HEK293 (cell line): Measurements from ENCODE around the gene CFAP57.

Experiments
- CTCF ChIA-PET: fragments of 350-600 bp; formaldehyde crosslinking; extraction: SDS; loops from one replicate; lab custom pipeline; 2021; ENCODE audit warnings: antibody characterized with exemption; lab: Yijun Ruan, JAX
- POLR2A ChIA-PET: fragments of 300-600 bp; formaldehyde crosslinking; extraction: SDS; loops from one replicate; lab custom pipeline; 2020; ENCODE audit warnings: antibody characterized with exemption, inconsistent platforms; lab: Yijun Ruan, JAX
- H3K27ac ChIP-seq: fragments of 200-500 bp; sonication (Bioruptor generic); 2 replicates; pipeline ENCODE4 v1.5.1; 2014; ENCODE audit warnings: low read depth, low read length, control low read depth, inconsistent platforms; ENCODE audit errors: extremely low read depth
- H3K36me3 ChIP-seq, 2 experiments: fragments of 200-500 bp in 1 of 2; sonication (Bioruptor generic) in 1 of 2; 1 replicate in 1 of 2; 2 replicates in 1 of 2; pipeline ENCODE4 v1.5.1; 2014 to 2017; ENCODE audit warnings: inconsistent platforms in 2 of 2, low read length in 2 of 2; ENCODE audit not compliant: control insufficient read depth in 2 of 2, insufficient read depth in 1 of 2
- H3K4me1 ChIP-seq: fragments of 200-500 bp; sonication (Bioruptor generic); 2 replicates; pipeline ENCODE4 v1.5.1; 2014; ENCODE audit warnings: mild to moderate bottlenecking, low read length, inconsistent platforms; ENCODE audit not compliant: control insufficient read depth, insufficient read depth
- H3K4me3 ChIP-seq: 2 replicates; pipeline ENCODE4 v1.5.1; 2011; ENCODE audit warnings: low read depth, mild to moderate bottlenecking, control low read depth, low read length, moderate library complexity
- H3K9me3 ChIP-seq: fragments of 200-500 bp; sonication (Bioruptor generic); 2 replicates; pipeline ENCODE4 v1.5.1; 2014; ENCODE audit warnings: low read depth, low read length, inconsistent platforms; ENCODE audit not compliant: control insufficient read depth, insufficient read depth
- ELK4 ChIP-seq: IDR thresholded peaks from 2 replicates; pipeline ENCODE4 v1.6.1; 2011; ENCODE audit warnings: mild to moderate bottlenecking, low read depth, low read length, borderline replicate concordance
- HOXC10 ChIP-seq: sonication (generic); formaldehyde crosslinking; IDR thresholded peaks from 2 replicates; pipeline ENCODE4 v1.8.1; 2023; ENCODE audit warnings: mild to moderate bottlenecking, missing genetic modification reagents
- PRDM4 ChIP-seq: fragments of 450-650 bp; formaldehyde crosslinking; IDR thresholded peaks from 2 replicates; pipeline ENCODE4 v1.5.1; 2017; ENCODE audit warnings: missing biosample characterization, missing genetic modification characterization
- REST ChIP-seq: fragments of 450-650 bp; formaldehyde crosslinking; IDR thresholded peaks from 2 replicates; pipeline ENCODE4 v1.5.1; 2016; ENCODE audit warnings: missing biosample characterization, missing genetic modification characterization
- ZBTB48 ChIP-seq: fragments of 450-650 bp; formaldehyde crosslinking; IDR thresholded peaks from 2 replicates; pipeline ENCODE4 v1.5.1; 2016; ENCODE audit warnings: missing biosample characterization, missing genetic modification characterization
- ZBTB6 ChIP-seq: fragments of 450-650 bp; formaldehyde crosslinking; IDR thresholded peaks from 2 replicates; pipeline ENCODE4 v1.5.1; 2017; ENCODE audit warnings: missing biosample characterization, missing genetic modification characterization
- ZFP3 ChIP-seq: fragments of 450-650 bp; formaldehyde crosslinking; IDR thresholded peaks from 2 replicates; pipeline ENCODE4 v1.5.1; 2016; ENCODE audit warnings: low read depth, missing biosample characterization, missing genetic modification characterization
- ZNF239 ChIP-seq: fragments of 450-650 bp; formaldehyde crosslinking; IDR thresholded peaks from 2 replicates; pipeline ENCODE4 v1.5.1; 2016; ENCODE audit warnings: missing biosample characterization, missing genetic modification characterization
- ZNF24 ChIP-seq: fragments of 450-650 bp; formaldehyde crosslinking; IDR thresholded peaks from 2 replicates; pipeline ENCODE4 v1.5.1; 2016; ENCODE audit warnings: missing biosample characterization, missing genetic modification characterization
- ZNF26 ChIP-seq: fragments of 450-650 bp; formaldehyde crosslinking; IDR thresholded peaks from 2 replicates; pipeline ENCODE4 v1.5.1; 2016; ENCODE audit warnings: missing biosample characterization, missing genetic modification characterization
- ZNF488 ChIP-seq: fragments of 450-650 bp; formaldehyde crosslinking; IDR thresholded peaks from 2 replicates; pipeline ENCODE4 v1.5.1; 2016; ENCODE audit warnings: missing biosample characterization, missing genetic modification characterization
- ZNF555 ChIP-seq: fragments of 450-650 bp; formaldehyde crosslinking; conservative IDR thresholded peaks from 2 replicates; pipeline ENCODE4 v1.5.1; 2017; ENCODE audit warnings: missing biosample characterization, mild to moderate bottlenecking, missing genetic modification characterization, inconsistent platforms
- ZNF645 ChIP-seq: fragments of 450-650 bp; formaldehyde crosslinking; IDR thresholded peaks from 2 replicates; pipeline ENCODE4; 2016; ENCODE audit warnings: missing biosample characterization, missing genetic modification characterization
- ZNF701 ChIP-seq: fragments of 450-650 bp; formaldehyde crosslinking; IDR thresholded peaks from 2 replicates; pipeline ENCODE4 v1.5.1; 2016; ENCODE audit warnings: missing biosample characterization, missing genetic modification characterization
- ZNF76 ChIP-seq: fragments of 450-650 bp; formaldehyde crosslinking; IDR thresholded peaks from 2 replicates; pipeline ENCODE4; 2016; ENCODE audit warnings: low read depth, missing biosample characterization, missing genetic modification characterization, borderline replicate concordance
- ZNF776 ChIP-seq: fragments of 450-650 bp; formaldehyde crosslinking; IDR thresholded peaks from 2 replicates; pipeline ENCODE4 v1.5.0; 2017; ENCODE audit warnings: missing biosample characterization, missing genetic modification characterization, borderline replicate concordance
- ZNF785 ChIP-seq: fragments of 450-650 bp; formaldehyde crosslinking; IDR thresholded peaks from 2 replicates; pipeline ENCODE4 v1.5.1; 2016; ENCODE audit warnings: missing biosample characterization, missing genetic modification characterization
- ZNF837 ChIP-seq: fragments of 450-650 bp; formaldehyde crosslinking; IDR thresholded peaks from 2 replicates; pipeline ENCODE4 v1.5.1; 2016; ENCODE audit warnings: missing biosample characterization, missing genetic modification characterization
- ZSCAN16 ChIP-seq: fragments of 450-650 bp; formaldehyde crosslinking; IDR thresholded peaks from 2 replicates; pipeline ENCODE4 v1.5.1; 2016; ENCODE audit warnings: missing biosample characterization, missing genetic modification characterization

The CFAP57 gene

GRCh38 chr1:43300378-43301094 is 128.4 kb downstream of the CFAP57 start, which contains the start of gene TIE1:
TSS of gene TIE1 (plus strand) at chr1:43300982. CDS start at chr1:43301072, 90 bp downstream.
- no peak for TF ChIP-seq ZNF555 (tag by site-specific recombination)
- no peak for TF ChIP-seq ZNF645 (tag by site-specific recombination)
- no peak for TF ChIP-seq ZNF26 (tag by site-specific recombination)
- no peak for TF ChIP-seq ZNF24 (tag by site-specific recombination)
- no peak for TF ChIP-seq ZFP3
- no peak for TF ChIP-seq ZNF76 (tag by site-specific recombination)
- TF ChIP-seq ZNF239 (tag by site-specific recombination) = no peak
- TF ChIP-seq REST (tag by site-specific recombination) = no peak
- TF ChIP-seq PRDM4 (tag by site-specific recombination) = no peak
- no peak for TF ChIP-seq ZBTB6 (tag by site-specific recombination)
- no peak for TF ChIP-seq ZNF776 (tag by site-specific recombination)
- no peak for TF ChIP-seq ZNF701
- TF ChIP-seq ZNF785 (tag by site-specific recombination) = no peak
- TF ChIP-seq, all 188 proteins: peak for 0
- POLR2A ChIA-PET = no interaction called here
- no peaks in the 10 kb centered on the region for H3K9me3 ChIP-seq
- no peaks in the 10 kb centered on the region for H3K36me3 ChIP-seq
- CTCF ChIA-PET = no interaction called here
- no peak within 1 kb of the TSS for H3K4me3 ChIP-seq
- H3K4me1 ChIP-seq = no peaks in the 10 kb centered on the region
- no peak within 1 kb of the TSS for H3K27ac ChIP-seq

- Histone ChIP-seq H3K27ac (no peak overlapping the region), H3K4me3 (no peak overlapping the region), H3K9me3 (no peaks in the 10 kb centered on the region), H3K36me3 (no peaks in the 10 kb centered on the region), H3K4me1 (no peaks in the 10 kb centered on the region)
- CTCF ChIA-PET = no interaction called here
- POLR2A ChIA-PET = no interaction called here
- no peak for TF ChIP-seq ZSCAN16
- TF ChIP-seq ZNF488 = no peak
- no peak for TF ChIP-seq ZBTB48 (tag by site-specific recombination)
- no peak for TF ChIP-seq PRDM4 (tag by site-specific recombination)
- no peak for TF ChIP-seq ZNF837 (tag by site-specific recombination)
- no peak for TF ChIP-seq ELK4
- no peak for TF ChIP-seq HOXC10 (CRISPR knock-in tag)
Measured at GRCh38 chr1:43302201-43302600, 130.1 kb downstream of the CFAP57 start.
